Stimulated activated CD4-positive, alpha-beta T cell treated with anti-CD3 and anti-CD28 coated beads, Interleukin-4, amount 100 ng/mL, for 48 hours (primary cell): ENCODE results near the gene POMC.
"Not testable (repeated sequence)": the region's sequence is repeated elsewhere in the genome, so short reads cannot be mapped to it uniquely, and the experiment has no call there.

Source experiments
- DNase-seq, 2 donors: peaks; one replicate each; pipeline ENCODE4 v3.0.0-alpha.2; 2020; ENCODE audit warnings: low read depth in 2 of 2

POMC gene

GRCh38 chr2:25132693-25133092 is 35.7 kb downstream of the POMC start:
- no peak for DNase-seq

- no peak for DNase-seq
Measured at GRCh38 chr2:25132299-25132635, 36.1 kb downstream of the POMC start.

- DNase-seq: no peak
Measured at GRCh38 chr2:25131567-25132298, 36.6 kb downstream of the POMC start.

GRCh38 chr2:25131253-25131566 is 37.2 kb downstream of the POMC start:
- no peak for DNase-seq

GRCh38 chr2:25129901-25130520 is 38.4 kb downstream of the POMC start:
- DNase-seq: no peak

- no peak for DNase-seq
Measured at GRCh38 chr2:25127646-25128045, 40.7 kb downstream of the POMC start.

- DNase-seq: not testable (repeated sequence)
Measured at GRCh38 chr2:25127071-25127470, 41.3 kb downstream of the POMC start.

GRCh38 chr2:25125976-25126375 is 42.4 kb downstream of the POMC start:
- DNase-seq: no peak

- no peak for DNase-seq
Measured at GRCh38 chr2:25125189-25125588, 43.2 kb downstream of the POMC start.

- DNase-seq: no peak
Measured at GRCh38 chr2:25123682-25124081, 44.7 kb downstream of the POMC start.

- no peak for DNase-seq
Measured at GRCh38 chr2:25122367-25122766, 46.0 kb downstream of the POMC start.

- DNase-seq: no peak
Measured at GRCh38 chr2:25119263-25119662, 49.1 kb downstream of the POMC start.

- DNase-seq: no peak
Measured at GRCh38 chr2:25116956-25117355, 51.4 kb downstream of the POMC start.

- no peak for DNase-seq
Measured at GRCh38 chr2:25115902-25116301, 52.5 kb downstream of the POMC start.

GRCh38 chr2:25115249-25115883 is 53.0 kb downstream of the POMC start:
- no peak for DNase-seq

- no peak for DNase-seq
Measured at GRCh38 chr2:25112113-25112512, 56.3 kb downstream of the POMC start.
